Amygdala (tissue), 56 donors: ENCODE measurements around the gene SCAMP3.

Source experiments
- DNase-seq, 56 donors: peaks; one replicate each; lab custom pipeline; 2025; lab: John Stamatoyannopoulos, UW

The SCAMP3 gene

DNA sequence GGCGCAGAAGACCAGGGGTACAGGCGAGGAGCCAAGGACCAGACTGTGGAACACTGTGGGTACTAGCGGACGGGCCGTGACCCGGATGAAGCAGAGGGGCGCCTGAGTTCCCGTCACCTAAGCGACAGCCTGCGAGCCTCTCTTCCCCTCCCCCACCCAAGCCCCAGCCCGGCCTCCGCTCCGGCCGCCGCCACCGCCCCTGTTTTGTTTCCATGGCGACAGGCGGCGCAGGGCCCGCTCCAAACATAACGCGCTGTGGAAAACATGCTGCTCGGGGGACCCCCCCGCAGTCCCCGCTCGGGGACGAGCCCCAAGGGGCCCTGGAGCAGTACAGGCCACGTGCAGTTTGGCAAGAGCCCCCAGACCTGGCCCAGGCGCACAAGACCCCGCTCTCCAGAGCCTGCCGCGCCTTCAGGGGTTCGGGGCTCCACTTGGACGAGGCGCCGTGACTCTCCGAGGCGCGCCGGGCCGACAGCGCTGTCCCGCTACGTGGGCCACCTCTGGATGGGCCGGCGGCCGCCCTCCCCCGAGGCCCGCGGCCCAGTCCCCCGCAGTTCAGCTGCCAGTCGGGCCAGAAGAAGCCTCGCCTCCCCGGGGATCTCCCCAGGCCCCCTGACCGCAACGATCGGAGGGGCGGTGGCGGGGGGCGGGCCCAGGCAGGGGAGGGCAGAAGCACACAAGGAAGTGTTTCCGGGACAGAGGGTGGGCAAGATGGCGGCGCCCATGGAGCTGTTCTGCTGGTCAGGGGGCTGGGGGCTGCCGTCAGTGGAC is 53.4 kb downstream of the SCAMP3 start, which contains the start of gene MTX1:
Gene MTX1 (plus strand): TSS at position 155 of the 771 bp plus-strand sequence. CDS start 110 bp downstream, at position 265.
- DNase-seq = peak; percentile 40 to 87 (median 76)

DNA sequence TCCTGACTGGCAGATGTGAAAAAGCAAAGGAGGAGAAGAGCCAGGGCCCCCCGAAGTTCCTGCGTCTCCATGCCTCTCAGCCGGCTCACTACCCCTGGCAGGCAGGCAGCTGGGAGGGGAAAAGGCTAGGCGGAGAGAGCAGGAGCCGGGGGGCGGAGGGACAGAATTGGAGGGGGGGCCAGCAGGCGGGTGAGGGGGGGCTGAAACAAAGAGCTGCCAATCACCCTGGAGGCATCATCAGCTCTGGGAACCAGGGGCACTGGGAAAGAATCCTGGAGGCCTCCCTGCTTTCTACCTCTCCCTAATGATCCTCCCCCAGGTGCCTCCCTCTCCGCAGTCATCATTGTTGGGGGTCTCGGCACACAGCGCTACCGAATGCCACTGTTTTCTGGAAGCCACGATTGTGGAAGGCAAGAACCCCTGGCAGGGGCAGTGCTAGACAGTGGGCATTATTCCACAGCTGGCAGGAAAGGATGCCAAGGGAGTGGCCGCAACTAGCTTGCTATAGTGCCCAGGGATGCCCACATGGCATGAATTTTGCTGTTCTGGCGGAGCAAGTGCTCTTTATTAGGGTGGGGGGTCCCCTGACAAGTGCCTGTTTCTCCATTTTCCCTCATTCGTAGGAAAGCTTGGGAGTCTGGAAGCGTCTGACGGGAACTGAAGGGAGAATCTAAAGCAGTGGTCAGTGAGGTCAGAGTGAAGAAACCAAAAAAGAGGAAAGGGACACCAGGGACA is 54.2 kb downstream of the SCAMP3 start, which contains the start of gene THBS3:
Gene THBS3 (minus strand): TSS at position 92 of the 735 bp plus-strand sequence. CDS start 21 bp downstream, at position 71.
- peak in 24 of 56 donors; percentile 31 to 77 (median 52) for DNase-seq

DNA sequence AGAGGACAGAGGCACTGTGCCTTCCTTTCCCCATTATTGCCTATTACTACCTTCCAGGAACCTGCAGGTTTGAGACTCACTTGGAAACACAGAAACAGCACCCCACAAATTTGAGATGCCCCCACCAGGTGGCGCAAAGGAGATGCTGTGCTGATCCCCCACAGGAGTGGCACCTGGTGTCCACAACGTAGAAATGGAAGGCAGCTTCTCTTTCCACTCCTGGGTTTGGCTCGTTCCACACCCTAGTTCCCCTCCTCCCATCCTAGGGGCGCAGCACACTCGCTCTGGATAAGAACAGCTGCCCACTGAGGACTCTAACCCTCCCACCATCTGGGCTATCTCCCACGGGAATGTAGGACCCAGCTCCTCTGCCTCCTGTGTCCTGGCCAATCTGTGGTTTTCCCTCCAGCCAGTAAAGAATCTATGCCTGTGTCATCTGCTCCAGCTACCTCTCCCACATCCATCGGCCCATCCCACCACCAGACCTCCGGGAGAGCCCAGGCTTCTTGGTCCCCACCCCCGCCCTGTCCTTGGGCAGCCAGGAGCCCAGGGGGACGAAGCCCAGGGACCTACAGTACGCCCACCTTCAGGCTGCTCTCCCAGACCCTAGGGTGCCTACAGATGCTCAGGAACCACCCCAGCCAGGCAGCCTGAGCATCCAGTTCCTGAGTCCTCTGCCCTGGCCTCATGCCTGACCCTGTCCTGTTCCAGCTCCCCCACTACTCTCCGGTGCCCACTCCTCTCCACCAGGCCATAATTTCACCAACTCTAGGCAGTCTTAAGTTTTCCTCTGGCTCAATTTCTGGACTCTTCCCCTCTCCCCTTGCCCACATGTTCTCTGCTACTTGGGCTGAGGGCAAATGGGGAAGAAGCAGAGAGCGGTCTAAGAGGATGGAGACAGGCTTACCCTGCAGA is 55.0 kb downstream of the SCAMP3 start:
- DNase-seq = peak in 48 of 56 donors; percentile 14 to 84 (median 53)
